Stimulated activated CD4-positive, alpha-beta T cell treated with anti-CD3 and anti-CD28 coated beads, Interleukin-2, amount 100 ng/mL, for 24 hours (primary cell): ENCODE data around the gene CFAP54.

Experiments
- DNase-seq, 2 donors: peaks; one replicate each; pipeline ENCODE4 v3.0.0-alpha.2; 2020

CFAP54 gene

DNA sequence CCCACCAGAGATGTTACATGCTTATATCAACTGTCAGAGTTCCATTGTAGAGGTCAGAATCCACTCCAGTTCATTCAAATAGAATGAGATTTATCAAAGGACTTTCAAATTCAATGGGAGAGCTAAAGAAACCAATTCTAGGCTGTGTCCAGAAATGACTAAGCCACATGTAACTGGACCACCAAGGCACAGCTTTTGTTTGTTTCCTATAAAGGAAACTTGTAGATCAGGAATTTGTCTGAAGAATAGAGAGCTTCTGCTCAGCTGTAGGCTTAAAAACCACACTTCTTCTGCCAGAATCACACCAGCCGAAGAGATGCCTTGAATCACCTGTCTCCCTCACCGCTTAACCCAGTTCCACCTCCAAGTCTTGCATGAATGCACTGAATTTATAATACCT is 283.7 kb downstream of the CFAP54 start:
- no peak for DNase-seq

DNA sequence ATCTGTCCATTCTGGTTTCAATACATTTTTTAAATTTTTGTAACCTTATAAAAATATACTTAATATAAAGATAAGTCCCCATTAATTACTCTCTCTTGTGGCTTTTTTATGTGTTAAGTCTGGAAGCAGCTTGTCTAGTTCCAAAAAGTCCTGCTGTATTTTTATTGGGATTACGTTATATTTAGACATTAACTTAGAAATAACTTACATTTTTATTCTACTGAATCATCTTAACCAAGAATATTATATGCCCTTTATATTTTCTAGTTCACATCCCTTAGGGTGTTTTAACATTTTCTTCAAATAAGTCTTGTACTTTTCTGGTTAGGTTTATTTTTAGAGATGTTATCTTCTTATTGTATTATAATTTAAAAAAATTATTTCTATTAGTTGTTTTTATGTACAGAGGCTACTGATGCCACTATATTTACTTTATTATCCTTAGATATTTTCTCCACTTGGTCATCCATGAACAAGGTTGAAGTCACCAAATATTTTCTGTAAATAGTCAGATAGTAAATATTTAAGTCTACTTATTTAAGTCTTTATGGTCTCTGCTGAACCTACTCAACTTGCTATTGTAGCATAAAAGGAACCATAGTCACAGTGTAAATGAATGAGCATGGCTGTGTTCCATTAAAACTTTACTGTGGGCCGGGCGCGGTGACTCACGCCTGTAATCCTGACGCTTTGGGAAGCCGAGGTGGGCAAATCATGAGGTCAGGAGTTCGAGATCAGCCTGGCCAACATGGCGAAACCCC is 285.3 kb downstream of the CFAP54 start:
- DNase-seq = no peak

DNA sequence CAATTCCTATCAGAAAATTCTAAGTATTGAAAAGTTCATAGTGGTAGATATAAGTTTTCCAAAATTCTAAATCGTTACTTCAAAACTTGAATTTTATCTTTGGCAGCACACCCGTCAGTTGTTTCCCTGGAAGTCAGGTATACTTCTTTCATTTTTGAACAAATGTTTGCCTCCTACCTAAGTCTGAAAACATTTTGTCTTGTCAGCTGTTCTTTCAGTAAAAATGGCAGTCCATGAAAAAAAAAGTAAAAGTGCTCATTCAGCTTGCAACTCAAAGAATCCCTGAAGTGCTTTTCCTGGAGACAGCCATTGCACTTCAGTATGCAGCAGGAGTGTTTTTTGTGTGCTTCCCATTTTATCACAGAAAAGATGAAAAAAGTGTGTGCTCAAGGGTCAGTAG is 287.5 kb downstream of the CFAP54 start:
- DNase-seq = no peak

DNA sequence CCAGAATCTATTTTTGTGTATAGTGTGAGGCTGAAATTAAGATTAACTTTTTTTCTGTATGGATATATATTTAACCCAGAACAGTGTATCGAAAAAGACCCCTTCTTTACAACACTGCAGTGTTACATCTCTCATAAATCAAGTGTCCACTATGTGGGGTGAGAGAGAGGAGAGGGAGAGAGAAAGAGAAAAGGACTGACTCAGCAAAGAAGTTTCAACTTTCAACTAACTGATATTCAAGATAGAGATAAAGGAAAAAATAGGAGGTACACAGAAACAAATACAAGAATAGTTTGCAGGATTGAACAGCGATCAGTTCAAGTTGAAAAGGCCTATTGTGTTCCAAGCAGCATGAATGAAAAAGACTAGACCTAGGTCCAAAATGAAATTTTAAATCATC is 291.0 kb downstream of the CFAP54 start:
- no peak for DNase-seq

DNA sequence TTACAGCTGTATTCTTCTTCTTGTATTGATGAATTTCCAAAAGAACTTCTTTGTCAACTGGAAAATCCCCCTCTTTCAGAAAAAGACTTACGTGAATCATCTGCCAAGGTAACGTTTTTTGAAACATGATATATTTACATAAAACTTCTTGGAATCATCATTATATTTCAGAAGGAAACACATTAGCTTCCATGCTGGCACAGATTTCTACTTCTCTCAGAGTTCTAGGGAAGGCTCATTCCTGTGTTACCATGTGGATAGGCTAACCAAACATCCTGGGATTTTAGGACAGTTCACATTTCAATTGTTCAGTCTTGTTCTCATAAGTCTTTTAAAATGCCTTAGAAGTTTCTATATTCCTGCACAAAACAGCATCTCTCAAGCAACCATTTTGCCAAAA is 297.4 kb downstream of the CFAP54 start:
- DNase-seq = no peak

DNA sequence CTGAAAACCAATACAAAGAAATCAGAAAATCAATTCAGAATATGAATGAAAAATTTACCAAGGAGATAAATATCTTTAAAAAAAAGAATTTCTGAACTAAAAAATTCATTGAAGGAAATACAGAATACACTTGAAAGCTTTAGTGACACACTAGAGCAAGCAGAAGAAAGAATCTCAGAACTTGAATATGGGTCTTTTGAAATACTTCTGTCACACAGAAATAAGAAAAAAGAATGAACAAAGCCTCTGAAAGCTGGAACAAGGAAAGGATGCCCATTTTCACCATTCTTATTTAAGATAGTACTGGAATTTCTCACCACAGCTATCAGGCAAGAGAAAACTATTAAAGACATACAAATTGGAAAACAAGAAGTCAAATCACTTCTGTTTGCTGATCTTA is 314.6 kb downstream of the CFAP54 start:
- DNase-seq = no peak

DNA sequence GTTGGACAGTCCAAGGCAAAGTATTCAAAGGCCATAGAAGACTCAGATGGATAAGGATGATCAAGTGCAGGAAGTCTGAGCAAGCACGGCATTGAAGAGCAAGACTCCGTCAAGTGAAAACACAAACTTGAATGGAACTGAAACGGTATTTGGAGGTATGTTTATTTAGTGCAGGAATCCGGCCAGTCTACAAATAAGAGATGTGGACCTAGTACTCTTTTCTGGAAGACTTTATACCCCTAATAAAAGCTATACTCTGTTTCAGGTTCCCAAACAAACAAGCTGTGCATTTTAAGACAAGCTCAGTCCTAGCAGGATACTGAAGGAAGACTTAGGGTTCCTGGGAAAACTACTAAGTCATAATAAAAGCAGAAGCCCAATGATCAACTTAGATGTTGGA is 316.9 kb downstream of the CFAP54 start:
- no peak for DNase-seq

DNA sequence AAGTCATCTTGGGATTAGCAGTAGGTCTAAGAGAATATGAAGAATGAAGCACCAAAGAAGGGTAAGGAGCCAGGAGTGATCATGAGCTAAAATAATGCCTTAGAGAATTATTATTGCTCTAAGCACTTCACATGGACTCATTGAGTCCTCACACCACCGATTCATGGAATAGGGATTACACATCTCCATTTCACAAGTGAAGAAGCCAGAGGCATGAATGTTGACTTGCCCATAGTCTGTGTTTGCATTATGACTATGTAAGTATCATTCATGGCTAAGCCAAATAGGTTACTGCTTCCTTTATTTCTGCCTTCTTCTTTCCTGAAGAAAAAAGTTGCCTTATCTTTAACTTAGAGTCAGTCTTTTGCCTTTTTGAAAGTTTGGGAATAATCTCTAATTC is 318.4 kb downstream of the CFAP54 start:
- no peak for DNase-seq

DNA sequence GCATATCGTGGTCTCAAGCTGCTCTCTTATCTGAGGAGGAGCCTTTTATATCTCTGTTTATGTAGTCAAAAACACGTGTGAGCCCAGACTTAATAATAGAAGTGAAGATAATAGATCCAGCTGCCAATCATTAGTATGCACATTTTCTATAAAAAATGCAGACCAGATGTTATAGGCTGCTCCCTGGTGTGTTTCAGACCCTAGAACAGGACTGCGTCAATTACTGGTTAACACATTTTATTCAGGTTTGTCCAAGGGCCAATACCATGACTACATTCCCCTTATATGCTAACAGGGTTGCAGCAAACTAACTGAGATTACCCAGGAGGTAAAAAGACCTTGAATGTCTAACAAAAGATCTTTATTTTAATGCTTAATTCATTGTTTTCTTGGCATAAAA is 319.2 kb downstream of the CFAP54 start:
- no peak for DNase-seq

DNA sequence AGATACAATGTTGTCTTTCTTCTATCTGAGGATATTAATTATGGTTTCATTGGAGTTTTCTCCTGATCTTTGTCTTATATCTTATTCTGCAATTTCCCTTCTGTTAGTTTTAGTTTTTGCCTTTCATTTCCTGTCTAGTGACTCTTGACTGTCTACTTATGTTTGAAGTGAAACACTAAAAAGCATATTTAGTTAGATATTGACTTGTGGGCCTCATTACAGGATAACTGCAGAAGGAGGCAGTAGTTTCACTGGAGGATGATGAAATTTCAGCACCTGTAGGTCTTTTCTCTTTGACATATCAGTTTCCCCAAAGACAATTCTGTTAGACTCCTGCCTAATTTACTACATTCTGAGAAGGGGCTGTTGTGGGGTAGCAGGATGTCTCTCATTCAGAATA is 320.1 kb downstream of the CFAP54 start:
- DNase-seq = no peak

DNA sequence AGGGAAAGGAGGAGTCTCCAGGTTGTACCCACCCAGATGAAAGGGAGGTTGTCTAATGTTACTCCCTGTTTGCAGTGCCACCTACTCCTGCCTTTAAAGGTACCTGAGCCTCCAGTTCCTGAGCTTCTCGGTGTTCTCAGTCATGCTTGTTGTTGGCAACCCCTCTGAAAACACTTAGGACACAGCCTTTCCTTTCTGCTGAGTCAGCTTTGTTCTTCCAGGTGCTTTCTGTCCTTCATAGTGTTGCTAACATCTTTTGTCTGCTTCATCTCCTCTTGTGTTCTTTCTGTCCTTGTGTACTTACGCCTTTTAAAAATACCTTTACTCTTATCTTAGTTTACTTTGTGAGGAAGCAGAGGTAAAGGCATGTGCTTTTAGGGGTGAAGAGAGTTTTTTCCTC is 320.7 kb downstream of the CFAP54 start:
- DNase-seq = no peak

DNA sequence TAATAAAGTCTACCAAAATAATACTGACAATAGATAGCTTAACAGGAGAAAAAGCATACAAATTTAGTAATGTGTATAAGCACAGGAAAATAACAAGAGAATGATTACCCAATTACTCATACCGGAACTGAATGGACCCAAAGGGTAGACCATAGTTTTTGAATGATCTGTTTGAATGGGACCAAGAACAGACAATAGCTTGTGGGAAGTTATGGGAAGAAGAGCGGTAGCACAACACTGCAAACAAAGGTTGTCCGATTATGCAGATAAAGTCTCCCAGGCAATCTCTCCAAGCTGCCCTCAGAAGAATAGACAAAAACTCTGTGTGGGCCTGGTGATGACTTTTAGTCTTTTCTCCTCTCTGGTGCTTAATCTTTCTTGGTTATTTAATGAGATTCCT is 321.1 kb downstream of the CFAP54 start:
- no peak for DNase-seq

DNA sequence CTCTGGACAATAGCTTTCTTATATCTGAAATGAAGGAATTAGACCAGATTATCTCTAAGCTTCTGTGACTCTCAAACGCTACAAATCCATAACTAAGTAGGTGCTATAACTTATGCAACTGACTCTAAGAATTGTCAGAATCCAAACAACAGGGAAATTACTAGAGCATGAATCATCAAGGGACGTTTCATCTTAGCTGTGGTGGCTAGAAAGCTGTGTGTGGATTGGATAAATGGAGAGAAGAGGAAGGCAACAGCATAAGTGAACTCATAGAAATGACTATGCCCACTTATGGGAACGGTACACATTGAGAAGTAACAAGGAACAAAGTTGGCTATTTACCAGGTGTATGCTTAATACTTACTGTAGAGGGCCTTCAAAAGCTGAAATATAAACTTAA is 321.7 kb downstream of the CFAP54 start:
- no peak for DNase-seq

DNA sequence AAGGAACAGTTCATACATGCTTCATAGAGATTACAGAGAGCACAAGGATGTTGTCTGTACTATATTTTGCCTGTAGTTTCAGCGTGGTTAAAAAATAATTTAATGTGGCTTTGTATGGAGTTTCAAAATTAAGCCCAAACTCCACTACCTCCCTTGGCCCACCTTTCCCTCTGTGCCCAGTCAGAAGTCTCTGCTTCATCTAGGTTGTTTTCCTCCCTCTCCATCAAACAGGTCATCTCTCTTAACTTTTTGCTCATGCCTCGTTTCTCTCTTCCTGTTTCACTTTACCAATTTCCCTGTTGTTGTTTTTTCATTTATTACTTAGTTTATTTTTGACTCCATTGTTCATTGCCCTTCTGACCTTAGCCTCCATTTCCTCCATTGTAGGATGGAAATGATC is 322.8 kb downstream of the CFAP54 start:
- no peak for DNase-seq

DNA sequence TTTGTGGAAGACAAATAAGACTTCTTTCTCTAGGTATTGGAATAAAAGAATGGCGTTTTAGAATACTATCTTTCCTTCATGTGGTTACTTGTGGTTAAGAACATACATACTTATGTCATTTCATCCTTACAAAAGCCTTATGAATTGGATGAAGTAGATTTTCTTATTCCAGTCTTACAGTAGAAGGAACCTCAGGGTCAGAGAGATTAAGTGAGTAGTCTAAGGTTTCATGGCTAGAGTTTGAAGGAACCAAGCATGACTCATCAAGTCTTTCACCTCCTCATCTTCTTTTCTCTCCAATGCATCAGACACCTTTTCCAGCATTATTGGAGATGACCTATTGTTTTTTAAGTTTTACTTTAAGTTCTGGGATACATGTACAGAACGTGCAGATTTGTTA is 324.8 kb downstream of the CFAP54 start:
- no peak for DNase-seq

DNA sequence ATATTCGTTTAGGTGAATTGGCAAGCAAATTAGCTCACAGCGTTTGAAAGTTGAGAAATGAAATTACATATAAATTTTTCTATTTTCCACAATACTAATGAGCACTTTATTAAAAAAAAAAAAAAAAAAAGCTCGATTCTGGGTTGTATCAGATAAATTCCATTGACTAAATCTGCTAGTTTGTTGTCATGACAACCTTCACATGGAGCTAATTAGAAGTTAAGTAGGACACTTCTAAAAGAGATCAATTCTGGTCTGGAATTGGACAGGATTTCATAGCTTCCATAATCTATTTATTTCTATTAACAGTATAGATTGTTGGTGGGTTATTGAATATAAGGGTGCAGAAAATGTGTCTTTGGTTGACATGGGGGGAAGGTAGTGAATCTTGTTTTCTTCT is 332.2 kb downstream of the CFAP54 start:
- DNase-seq = no peak

DNA sequence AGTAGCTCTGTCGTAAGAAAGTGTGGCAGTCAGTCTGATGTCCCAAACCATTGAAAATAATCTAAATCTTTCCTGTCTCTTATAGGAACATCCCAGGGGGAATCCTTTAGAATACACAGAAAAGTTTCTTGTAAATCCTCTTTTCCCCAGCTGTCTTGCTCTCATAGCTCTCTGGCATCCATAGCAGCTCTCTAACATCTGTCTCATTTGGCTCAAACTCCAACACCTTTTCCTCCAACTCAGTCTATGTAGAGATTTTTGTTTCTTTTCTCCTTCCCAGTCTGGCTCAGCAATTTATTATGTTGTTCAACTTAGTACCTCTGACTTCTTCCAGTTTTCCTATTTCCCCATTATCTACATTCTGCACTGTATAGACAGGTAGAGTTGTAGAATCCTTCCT is 333.3 kb downstream of the CFAP54 start:
- no peak for DNase-seq

DNA sequence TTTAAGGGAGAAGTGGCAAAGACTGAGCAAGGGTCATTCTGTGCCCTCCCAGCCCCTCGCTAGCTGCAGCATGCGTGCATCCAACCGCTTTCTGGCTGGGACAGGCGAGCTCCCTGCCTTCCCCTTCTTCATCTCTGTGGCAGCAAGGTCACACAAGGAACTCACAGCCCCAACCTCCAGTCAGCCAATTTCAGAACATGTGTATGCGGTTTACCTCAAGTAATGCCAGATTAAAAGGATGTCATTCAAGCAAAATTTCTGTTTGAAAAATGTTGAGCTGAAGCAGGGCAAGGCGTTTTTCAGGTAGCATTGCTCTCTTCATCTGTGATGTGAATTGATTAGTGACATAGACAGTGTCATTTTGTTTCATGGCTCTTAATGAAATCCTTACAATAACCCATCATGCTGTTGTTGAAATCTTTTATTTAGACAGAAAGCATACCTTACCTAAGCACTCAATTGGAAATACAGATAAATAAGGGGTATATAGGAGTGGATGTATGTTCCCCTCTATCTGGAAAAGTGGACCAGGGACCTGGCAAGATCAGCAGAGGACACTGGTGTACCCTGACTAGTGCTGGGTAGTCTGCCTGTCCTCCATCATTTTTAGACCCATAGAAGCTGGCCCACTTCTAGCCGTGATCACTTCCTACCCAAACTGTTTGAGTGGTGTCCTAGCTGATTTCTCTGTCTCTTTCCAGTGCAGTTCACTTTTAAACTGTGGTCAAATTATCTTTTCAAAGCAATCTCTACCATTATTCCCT is 334.9 kb downstream of the CFAP54 start:
- DNase-seq = no peak

DNA sequence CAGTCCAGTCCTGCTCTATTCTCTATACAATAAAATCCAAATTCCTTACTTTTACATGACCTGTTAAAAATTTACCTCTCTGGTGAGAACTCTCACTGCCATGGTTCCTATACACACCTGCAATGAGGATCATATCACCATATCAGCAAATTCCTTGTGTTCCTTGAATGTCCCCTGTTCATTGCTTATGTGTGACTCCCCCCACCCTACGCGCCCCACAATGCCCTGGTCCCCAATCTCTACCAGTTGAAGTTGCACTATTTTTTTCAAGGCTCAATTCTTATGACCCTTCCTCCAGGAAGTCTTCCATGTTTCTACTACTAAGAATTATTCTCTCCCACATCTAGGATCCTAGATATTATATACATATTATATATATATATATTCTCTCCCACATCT is 335.5 kb downstream of the CFAP54 start:
- DNase-seq = no peak

DNA sequence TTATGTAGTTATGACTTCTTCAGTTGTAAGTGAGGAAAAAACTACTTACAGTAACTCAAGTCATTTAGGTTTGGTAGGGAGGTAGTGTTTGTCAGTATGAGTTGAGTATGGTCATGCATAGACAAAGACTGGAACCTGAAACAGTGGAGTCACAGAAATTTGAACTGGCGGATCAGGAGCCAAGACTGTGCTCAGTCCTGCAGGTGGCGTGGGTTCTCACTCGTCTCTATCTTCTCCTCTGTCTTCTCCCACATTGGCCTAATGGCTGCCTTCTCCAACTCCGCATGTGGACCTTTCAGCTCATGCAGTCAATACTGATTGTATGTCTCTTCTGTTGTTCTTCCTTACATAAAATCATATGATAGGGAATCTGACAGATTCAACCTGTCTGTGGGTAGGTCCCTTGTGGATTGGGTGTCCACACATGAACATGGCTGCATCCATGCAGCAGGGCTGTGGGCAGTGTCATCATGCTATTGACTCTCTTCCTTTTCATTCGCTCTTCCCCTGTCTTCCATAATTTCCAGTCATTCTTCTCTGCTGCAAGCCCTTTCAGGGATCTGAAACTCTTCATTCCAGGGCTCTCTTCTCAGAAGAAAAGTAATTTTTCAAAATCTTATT is 338.9 kb downstream of the CFAP54 start:
- no peak for DNase-seq

DNA sequence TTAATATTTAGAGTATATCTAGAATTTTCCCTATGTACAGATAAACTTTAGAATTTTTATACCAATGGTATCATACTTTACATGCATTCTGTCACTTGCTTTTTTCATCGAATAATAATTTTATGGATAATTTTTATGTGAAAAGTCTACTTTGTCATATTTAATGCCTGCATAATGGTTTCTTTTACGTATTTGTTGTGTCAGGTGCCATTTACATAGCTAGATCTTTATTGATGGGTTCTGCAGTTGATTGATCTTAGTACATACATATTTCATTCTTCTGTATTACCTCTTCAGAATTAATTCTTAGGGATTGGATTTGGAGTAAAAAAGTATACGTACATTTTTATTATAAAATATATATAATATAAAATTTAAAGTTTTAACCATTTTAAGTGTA is 340.0 kb downstream of the CFAP54 start:
- no peak for DNase-seq

DNA sequence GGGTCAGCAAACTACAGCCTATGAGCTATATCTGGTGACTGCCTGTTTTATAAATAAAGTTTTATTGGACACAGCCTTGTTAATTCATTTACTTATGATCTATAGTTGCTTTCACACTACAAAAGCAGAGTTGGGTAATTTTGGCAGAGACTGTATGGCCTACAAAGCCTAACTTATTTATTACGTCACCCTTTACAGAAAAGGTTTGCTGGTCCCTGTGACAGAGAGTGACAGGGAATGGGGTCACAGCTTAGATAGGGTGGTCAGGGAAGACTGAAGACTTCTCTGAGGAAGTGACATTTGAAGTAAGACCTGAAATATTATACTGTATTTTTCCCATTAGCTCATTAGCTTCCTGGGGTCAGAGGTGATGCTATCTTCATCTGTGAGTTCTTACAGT is 342.0 kb downstream of the CFAP54 start:
- no peak for DNase-seq

DNA sequence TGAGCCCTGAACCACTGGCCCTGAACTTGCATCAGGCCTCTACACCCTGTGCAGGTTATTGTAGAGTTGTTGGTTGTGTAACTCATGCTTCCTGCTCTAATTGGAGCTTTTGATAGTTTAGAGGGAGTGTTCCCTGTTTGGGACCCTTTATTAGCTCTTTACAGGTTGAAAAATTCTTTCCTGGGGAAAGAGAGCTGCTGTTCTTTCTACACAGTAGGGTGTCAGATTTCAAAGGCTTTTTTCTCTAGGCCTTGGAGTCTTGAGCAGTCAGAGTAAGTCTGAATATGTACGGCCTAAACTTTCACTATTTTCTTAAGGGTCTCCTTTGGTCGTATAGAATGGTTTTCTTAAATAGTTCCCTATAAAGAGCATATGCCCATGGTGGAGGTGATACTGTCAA is 356.9 kb downstream of the CFAP54 start:
- no peak for DNase-seq

DNA sequence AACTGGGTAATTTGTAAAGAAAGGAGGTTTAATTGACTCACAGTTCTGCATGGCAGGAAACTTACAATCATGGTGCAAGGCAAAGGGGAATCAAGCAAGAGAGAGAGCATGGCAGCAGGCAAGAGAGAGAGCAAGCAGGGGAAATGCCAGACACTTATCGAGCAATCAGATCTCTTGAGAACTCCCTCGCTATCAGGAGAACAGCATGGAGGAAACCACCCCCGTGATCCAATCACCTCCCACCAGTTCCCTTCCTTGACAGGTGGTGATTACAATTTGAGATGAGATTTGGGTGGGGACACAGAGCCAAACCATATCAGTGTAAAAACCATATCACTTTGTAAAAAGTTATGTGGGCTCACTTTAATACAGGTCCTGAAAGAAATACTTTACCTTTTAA is 361.3 kb downstream of the CFAP54 start:
- DNase-seq = no peak
